ENCODE measurements around the gene ADAMTSL1. TPM values are rescaled to one million over a fixed set of nuclear protein-coding genes. Genes with fewer than 3 reads are reported as not detected.

The ADAMTSL1 gene
- total and polyA plus RNA-seq, 2 donors from 2014 or later, result 3.0 to 27.3 TPM

DNA sequence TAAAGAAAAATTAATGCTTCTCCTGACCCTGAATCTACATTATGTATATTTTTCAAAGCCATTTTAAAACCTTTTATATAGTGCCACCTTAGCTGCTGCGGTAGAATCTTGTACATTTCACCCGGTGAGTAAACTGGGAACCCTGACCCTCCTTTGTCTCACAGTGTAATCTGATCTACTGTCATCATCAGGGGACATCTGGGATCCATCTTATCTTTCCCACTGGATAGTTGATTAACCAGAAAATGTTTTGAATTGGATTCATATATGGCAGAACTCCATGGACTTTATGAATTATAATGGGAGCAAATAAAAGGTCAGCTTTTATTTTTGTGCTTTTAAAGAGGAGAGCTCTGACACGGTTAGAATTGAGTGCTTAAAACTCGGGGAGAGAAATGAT is 95.0 kb downstream of the ADAMTSL1 start:
- Histone ChIP-seq H3K9ac (ENCODE audit: low read length in 3 of 3) (no peak overlapping the region), H3K27me3 (ENCODE audit: control insufficient read depth, insufficient read depth, low read length) (no peaks in the 10 kb centered on the region), H3K4me3 (ENCODE audit: low read length in 3 of 3) (no peak overlapping the region), H3K36me3 (ENCODE audit: control insufficient read depth in 2 of 3, insufficient read depth in 3 of 3, low read length in 3 of 3) (no peaks in the 10 kb centered on the region), H3K27ac (ENCODE audit: low read depth in 2 of 2, low read length in 2 of 2) (no peak overlapping the region), H3K4me1 (ENCODE audit: control insufficient read depth in 2 of 3, insufficient read depth in 2 of 3, low read depth in 1 of 3, low read length in 3 of 3) (no peaks in the 10 kb centered on the region), H3K9me3 (ENCODE audit: control insufficient read depth in 2 of 3, insufficient read depth in 1 of 3, low read length in 3 of 3) (no peaks in the 10 kb centered on the region)
- DNase-seq (peak in 2 of 5 donors; percentile 40 to 51), FAIRE-seq (no peak)
- intact Hi-C loops (cut with DNase I), result no loop called here
- TF ChIP-seq, protein P1, sequence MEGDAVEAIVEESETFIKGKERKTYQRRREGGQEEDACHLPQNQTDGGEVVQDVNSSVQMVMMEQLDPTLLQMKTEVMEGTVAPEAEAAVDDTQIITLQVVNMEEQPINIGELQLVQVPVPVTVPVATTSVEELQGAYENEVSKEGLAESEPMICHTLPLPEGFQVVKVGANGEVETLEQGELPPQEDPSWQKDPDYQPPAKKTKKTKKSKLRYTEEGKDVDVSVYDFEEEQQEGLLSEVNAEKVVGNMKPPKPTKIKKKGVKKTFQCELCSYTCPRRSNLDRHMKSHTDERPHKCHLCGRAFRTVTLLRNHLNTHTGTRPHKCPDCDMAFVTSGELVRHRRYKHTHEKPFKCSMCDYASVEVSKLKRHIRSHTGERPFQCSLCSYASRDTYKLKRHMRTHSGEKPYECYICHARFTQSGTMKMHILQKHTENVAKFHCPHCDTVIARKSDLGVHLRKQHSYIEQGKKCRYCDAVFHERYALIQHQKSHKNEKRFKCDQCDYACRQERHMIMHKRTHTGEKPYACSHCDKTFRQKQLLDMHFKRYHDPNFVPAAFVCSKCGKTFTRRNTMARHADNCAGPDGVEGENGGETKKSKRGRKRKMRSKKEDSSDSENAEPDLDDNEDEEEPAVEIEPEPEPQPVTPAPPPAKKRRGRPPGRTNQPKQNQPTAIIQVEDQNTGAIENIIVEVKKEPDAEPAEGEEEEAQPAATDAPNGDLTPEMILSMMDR (IDR thresholded peaks at IDR 0.05; ENCODE audit: borderline replicate concordance, extremely low read depth, insufficient read depth), result no peak

DNA sequence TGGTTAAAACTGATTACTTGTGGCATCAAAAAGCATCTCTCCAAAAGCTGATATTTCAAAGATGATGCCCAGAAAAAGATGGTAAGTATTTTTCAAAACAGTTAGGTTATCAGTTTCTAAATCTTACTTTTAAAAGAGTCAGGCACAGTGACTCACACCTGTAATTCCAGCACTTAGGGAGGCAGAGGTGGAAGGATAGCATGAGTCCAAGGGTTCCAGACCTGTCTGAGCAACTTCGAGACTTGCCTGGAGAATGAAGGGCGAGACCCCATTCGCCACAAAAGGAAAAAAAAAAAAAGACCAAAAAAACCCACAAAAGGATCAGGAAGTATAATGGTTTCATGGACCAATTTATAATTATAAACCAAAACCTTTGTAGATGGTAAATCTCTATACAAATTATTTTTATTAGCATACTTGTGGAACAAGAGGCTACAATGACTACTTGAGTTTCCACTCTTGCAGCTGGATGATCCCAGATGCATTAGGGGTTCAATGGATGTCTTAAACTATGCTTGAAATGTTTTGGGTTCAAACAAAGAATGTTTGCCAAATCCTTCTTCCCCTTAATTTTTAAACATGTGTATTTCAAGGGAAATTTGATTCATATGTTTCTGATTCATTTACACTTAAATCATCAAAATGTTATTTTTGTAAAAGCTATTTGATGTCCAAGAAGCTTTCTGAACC is 96.1 kb downstream of the ADAMTSL1 start:
- TF ChIP-seq, protein P1 (IDR thresholded peaks at IDR 0.05; ENCODE audit: borderline replicate concordance, extremely low read depth, insufficient read depth), result no peak
- intact Hi-C loops (cut with DNase I), result no loop called here
- FAIRE-seq, result no peak

DNA sequence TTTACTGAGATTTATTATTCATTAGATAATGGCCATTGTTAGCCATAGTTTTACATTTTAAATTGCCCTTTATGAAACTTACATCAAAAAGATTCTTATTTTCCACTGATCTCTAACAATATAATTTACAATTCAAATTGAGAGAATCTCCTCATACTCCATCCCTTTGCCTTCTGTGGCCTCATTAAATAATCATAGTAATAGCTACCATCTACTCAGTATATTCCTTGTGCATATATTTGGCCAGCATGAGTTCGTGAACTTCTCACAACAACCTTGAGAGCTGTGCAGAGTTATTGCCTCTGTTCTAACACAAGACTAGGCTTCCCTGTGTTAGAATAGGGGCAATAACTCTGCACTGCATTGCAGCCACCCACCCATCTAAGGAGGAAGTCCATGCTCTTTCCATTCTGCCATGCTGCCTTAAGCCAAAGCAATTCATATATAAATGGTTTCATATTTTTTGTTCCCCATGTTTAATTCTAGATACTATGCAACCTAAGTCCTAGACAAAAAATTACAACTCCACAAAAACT is 99.1 kb downstream of the ADAMTSL1 start:
- Histone ChIP-seq H3K27ac (ENCODE audit: low read depth in 2 of 2, low read length in 2 of 2) (no peak overlapping the region), H3K36me3 (ENCODE audit: control insufficient read depth in 2 of 3, insufficient read depth in 3 of 3, low read length in 3 of 3) (no peaks in the 10 kb centered on the region), H3K9me3 (ENCODE audit: control insufficient read depth in 2 of 3, insufficient read depth in 1 of 3, low read length in 3 of 3) (no peaks in the 10 kb centered on the region), H3K4me1 (ENCODE audit: control insufficient read depth in 2 of 3, insufficient read depth in 2 of 3, low read depth in 1 of 3, low read length in 3 of 3) (no peaks in the 10 kb centered on the region), H3K9ac (ENCODE audit: low read length in 3 of 3) (no peak overlapping the region), H3K27me3 (ENCODE audit: control insufficient read depth, insufficient read depth, low read length) (no peaks in the 10 kb centered on the region), H3K4me3 (ENCODE audit: low read length in 3 of 3) (no peak overlapping the region)
- no peak for FAIRE-seq
- intact Hi-C loops (cut with DNase I), result no loop called here
- TF ChIP-seq, protein P1 (IDR thresholded peaks at IDR 0.05; ENCODE audit: borderline replicate concordance, extremely low read depth, insufficient read depth), result no peak
- DNase-seq, result no peak

More for the DNA sequence above, 96.1 kb downstream of the ADAMTSL1 start:
- Histone ChIP-seq H3K4me1 (ENCODE audit: control insufficient read depth in 2 of 3, insufficient read depth in 2 of 3, low read depth in 1 of 3, low read length in 3 of 3) (no peaks in the 10 kb centered on the region), H3K36me3 (ENCODE audit: control insufficient read depth in 2 of 3, insufficient read depth in 3 of 3, low read length in 3 of 3) (no peaks in the 10 kb centered on the region), H3K9me3 (ENCODE audit: control insufficient read depth in 2 of 3, insufficient read depth in 1 of 3, low read length in 3 of 3) (no peaks in the 10 kb centered on the region), H3K4me3 (ENCODE audit: low read length in 3 of 3) (no peak overlapping the region), H3K9ac (ENCODE audit: low read length in 3 of 3) (no peak overlapping the region), H3K27me3 (ENCODE audit: control insufficient read depth, insufficient read depth, low read length) (no peaks in the 10 kb centered on the region), H3K27ac (ENCODE audit: low read depth in 2 of 2, low read length in 2 of 2) (no peak overlapping the region)
- DNase-seq, result no peak
